ENCODE results near the gene ARSG. TPM values are rescaled to one million over a fixed set of nuclear protein-coding genes. Genes with fewer than 3 reads are reported as not detected.
"Not testable (repeated sequence)": the region's sequence is repeated elsewhere in the genome, so short reads cannot be mapped to it uniquely, and the experiment has no call there.

Gene ARSG
- total RNA-seq, 2 donors from 2014 or later = 24.2 to 24.6 TPM

DNA sequence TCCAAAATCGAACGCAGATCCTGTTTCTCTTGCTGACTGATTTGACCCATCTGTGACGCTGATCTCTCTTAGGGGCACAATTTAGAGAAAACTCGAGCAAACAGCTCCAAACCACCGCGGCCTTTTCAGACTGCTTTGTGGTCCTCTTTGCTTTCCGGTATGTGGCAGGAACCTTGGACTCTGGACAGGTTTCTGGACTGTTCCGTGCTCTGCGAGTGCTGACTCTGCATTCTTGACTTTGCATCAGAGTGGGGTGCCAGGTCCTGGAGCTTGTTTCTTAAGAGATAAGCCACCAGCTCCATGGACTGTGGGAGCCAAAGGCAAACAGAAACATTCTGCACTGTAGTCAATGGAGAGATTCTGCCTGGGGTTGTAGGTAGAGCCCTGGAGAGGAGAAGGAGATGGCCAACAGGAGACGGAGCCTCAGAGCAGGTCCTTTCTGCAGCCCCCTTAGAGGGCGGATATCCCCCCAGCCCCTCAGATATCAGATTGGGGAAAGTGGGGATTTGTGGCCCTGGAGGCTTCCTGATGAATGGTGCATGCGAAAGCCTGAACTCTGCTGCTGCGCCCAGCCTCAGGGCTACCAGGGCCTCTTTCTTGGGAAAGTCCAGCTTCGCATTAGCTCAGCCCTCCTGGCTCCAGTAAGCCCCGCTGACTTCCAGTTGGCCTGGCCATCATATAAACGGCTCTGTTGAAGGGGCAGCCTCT, 100.4 kb downstream of the ARSG start:
- no peak overlapping the region for H3K27ac Mint-ChIP-seq
- H3K9me3 Mint-ChIP-seq = peaks cover 0 to 2% of the 10 kb centered on the region in 2 donors
- H3K27me3 Mint-ChIP-seq (ENCODE audit: low read depth) = no peaks in the 10 kb centered on the region
- peaks cover 7 to 8% of the 10 kb centered on the region in 2 donors for H3K36me3 Mint-ChIP-seq (ENCODE audit: insufficient read depth in 2 of 2)
- ATAC-seq (replicated peaks in 1 of 2) (no peak), DNase-seq (no peak)
- no peak overlapping the region for H3K4me3 Mint-ChIP-seq
- peaks cover 2% of the 10 kb centered on the region for H3K4me1 Mint-ChIP-seq (ENCODE audit: low read depth)

- Mint-ChIP-seq H3K27ac (no peak overlapping the region), H3K4me1 (ENCODE audit: low read depth) (peaks cover 25% of the 10 kb centered on the region), H3K9me3 (peaks cover 0 to 2% of the 10 kb centered on the region in 2 donors), H3K36me3 (ENCODE audit: insufficient read depth in 2 of 2) (peaks cover 7 to 8% of the 10 kb centered on the region in 2 donors), H3K27me3 (ENCODE audit: low read depth) (no peaks in the 10 kb centered on the region), H3K4me3 (no peak overlapping the region)
- ATAC-seq (replicated peaks in 1 of 2) = no peak
- DNase-seq = no peak
Observed at GRCh38 chr17:68394608-68395331, 103.5 kb downstream of the ARSG start.

GRCh38 chr17:68396226-68397107, 105.2 kb downstream of the ARSG start:
- Mint-ChIP-seq H3K36me3 (ENCODE audit: insufficient read depth in 2 of 2) (peaks cover 7 to 8% of the 10 kb centered on the region in 2 donors), H3K9me3 (peaks cover 0 to 2% of the 10 kb centered on the region in 2 donors), H3K27ac (no peak overlapping the region), H3K4me3 (no peak overlapping the region), H3K27me3 (ENCODE audit: low read depth) (no peaks in the 10 kb centered on the region), H3K4me1 (ENCODE audit: low read depth) (peaks cover 42% of the 10 kb centered on the region)
- DNase-seq (no peak), ATAC-seq (replicated peaks in 1 of 2) (no peak)

- H3K9me3 Mint-ChIP-seq = peaks cover 0 to 2% of the 10 kb centered on the region in 2 donors
- ATAC-seq (replicated peaks in 1 of 2) (no peak), DNase-seq (no peak)
- peaks cover 7 to 8% of the 10 kb centered on the region in 2 donors for H3K36me3 Mint-ChIP-seq (ENCODE audit: insufficient read depth in 2 of 2)
- H3K4me3 Mint-ChIP-seq = no peak overlapping the region
- H3K27me3 Mint-ChIP-seq (ENCODE audit: low read depth) = no peaks in the 10 kb centered on the region
- peaks cover 43% of the 10 kb centered on the region for H3K4me1 Mint-ChIP-seq (ENCODE audit: low read depth)
- H3K27ac Mint-ChIP-seq = no peak overlapping the region
Observed at GRCh38 chr17:68397108-68397536, 105.8 kb downstream of the ARSG start.

GRCh38 chr17:68398691-68399637, 107.7 kb downstream of the ARSG start:
- DNase-seq = peak; percentile 53 to 68
- Mint-ChIP-seq H3K4me1 (ENCODE audit: low read depth) (peaks cover 43% of the 10 kb centered on the region), H3K4me3 (peak overlapping the region; percentile 72 to 76), H3K36me3 (ENCODE audit: insufficient read depth in 2 of 2) (peaks cover 6% of the 10 kb centered on the region in 2 donors), H3K9me3 (peaks cover 0 to 2% of the 10 kb centered on the region in 2 donors), H3K27me3 (ENCODE audit: low read depth) (no peaks in the 10 kb centered on the region), H3K27ac (peak overlapping the region; percentile 92)
- ATAC-seq (replicated peaks in 1 of 2) = peak; percentile 55 to 67

GRCh38 chr17:68399638-68400403, 108.5 kb downstream of the ARSG start:
- Mint-ChIP-seq H3K36me3 (ENCODE audit: insufficient read depth in 2 of 2) (peaks cover under 1 to 1% of the 10 kb centered on the region in 2 donors), H3K27me3 (ENCODE audit: low read depth) (no peaks in the 10 kb centered on the region), H3K9me3 (no peaks in the 10 kb centered on the region), H3K4me1 (ENCODE audit: low read depth) (peaks cover 43% of the 10 kb centered on the region), H3K4me3 (peak overlapping the region; percentile 72 to 76), H3K27ac (peak overlapping the region; percentile 92)
- DNase-seq = peak; percentile 49 to 60
- ATAC-seq (replicated peaks in 1 of 2) = peak; percentile 79 to 83

GRCh38 chr17:68400404-68400735, 109.1 kb downstream of the ARSG start:
- no peaks in the 10 kb centered on the region for H3K9me3 Mint-ChIP-seq
- H3K27ac Mint-ChIP-seq = peak overlapping the region; percentile 92
- peak overlapping the region; percentile 72 to 76 for H3K4me3 Mint-ChIP-seq
- peaks cover 43% of the 10 kb centered on the region for H3K4me1 Mint-ChIP-seq (ENCODE audit: low read depth)
- no peaks in the 10 kb centered on the region for H3K27me3 Mint-ChIP-seq (ENCODE audit: low read depth)
- ATAC-seq (replicated peaks in 1 of 2) (peak in 1 of 2 donors; percentile 1), DNase-seq (no peak)
- peaks cover 0 to 1% of the 10 kb centered on the region in 2 donors for H3K36me3 Mint-ChIP-seq (ENCODE audit: insufficient read depth in 2 of 2)

GRCh38 chr17:68401288-68401687, 110.0 kb downstream of the ARSG start:
- Mint-ChIP-seq H3K27ac (no peak overlapping the region), H3K36me3 (ENCODE audit: insufficient read depth in 2 of 2) (peaks cover 0 to under 1% of the 10 kb centered on the region in 2 donors), H3K4me1 (ENCODE audit: low read depth) (peaks cover 43% of the 10 kb centered on the region), H3K4me3 (peak overlapping the region in 1 of 2 donors; percentile 3), H3K27me3 (ENCODE audit: low read depth) (no peaks in the 10 kb centered on the region), H3K9me3 (peaks cover 0 to 3% of the 10 kb centered on the region in 2 donors)
- ATAC-seq (replicated peaks in 1 of 2) = no peak
- DNase-seq = no peak

GRCh38 chr17:68403122-68403521, 111.8 kb downstream of the ARSG start:
- ATAC-seq (replicated peaks in 1 of 2) (no peak), DNase-seq (no peak)
- Mint-ChIP-seq H3K9me3 (peaks cover 0 to 13% of the 10 kb centered on the region in 2 donors), H3K27ac (peak overlapping the region; percentile 7), H3K36me3 (ENCODE audit: insufficient read depth in 2 of 2) (peaks cover 6 to 14% of the 10 kb centered on the region in 2 donors), H3K4me1 (ENCODE audit: low read depth) (peaks cover 37% of the 10 kb centered on the region), H3K27me3 (ENCODE audit: low read depth) (no peaks in the 10 kb centered on the region), H3K4me3 (no peak overlapping the region)

DNA sequence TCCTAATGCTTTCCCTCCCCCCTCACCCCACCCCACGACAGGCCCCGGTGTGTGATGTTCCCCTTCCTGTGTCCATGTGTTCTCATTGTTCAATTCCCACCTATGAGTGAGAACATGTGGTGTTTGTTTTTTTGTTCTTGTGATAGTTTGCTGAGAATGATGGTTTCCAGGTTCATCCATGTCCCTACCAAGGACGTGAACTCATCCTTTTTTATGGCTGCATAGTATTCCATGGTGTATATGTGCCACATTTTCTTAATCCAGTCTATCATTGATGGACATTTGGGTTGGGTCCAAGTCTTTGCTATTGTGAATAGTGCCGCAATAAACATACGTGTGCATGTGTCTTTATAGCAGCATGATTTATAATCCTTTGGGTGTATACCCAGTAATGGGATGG, 112.5 kb downstream of the ARSG start:
- not testable (repeated sequence) for H3K27me3 Mint-ChIP-seq (ENCODE audit: low read depth)
- peaks cover 0 to 13% of the 10 kb centered on the region in 2 donors for H3K9me3 Mint-ChIP-seq
- H3K36me3 Mint-ChIP-seq (ENCODE audit: insufficient read depth in 2 of 2) = peaks cover 6 to 14% of the 10 kb centered on the region in 2 donors

GRCh38 chr17:68407656-68408055, 116.4 kb downstream of the ARSG start:
- not testable (repeated sequence) for H3K4me3 Mint-ChIP-seq; H3K27ac Mint-ChIP-seq; ATAC-seq (replicated peaks in 1 of 2); DNase-seq; H3K4me1 Mint-ChIP-seq (ENCODE audit: low read depth); H3K27me3 Mint-ChIP-seq (ENCODE audit: low read depth)
- H3K9me3 Mint-ChIP-seq = peaks cover 0 to 17% of the 10 kb centered on the region in 2 donors
- H3K36me3 Mint-ChIP-seq (ENCODE audit: insufficient read depth in 2 of 2) = peaks cover 13 to 18% of the 10 kb centered on the region in 2 donors

More for the DNA sequence above, 112.5 kb downstream of the ARSG start:
- DNase-seq; H3K4me3 Mint-ChIP-seq; H3K27ac Mint-ChIP-seq; ATAC-seq (replicated peaks in 1 of 2): not testable (repeated sequence)
- H3K4me1 Mint-ChIP-seq (ENCODE audit: low read depth) = peaks cover 31% of the 10 kb centered on the region
